Measurements from ENCODE around the gene DNAJC1.
A peak's percentile ranks its signal among the peaks of the same experiment; 100 is the strongest.
"Not testable (repeated sequence)": the region's sequence is repeated elsewhere in the genome, so short reads cannot be mapped to it uniquely, and the experiment has no call there.

DNAJC1 gene, protein sequence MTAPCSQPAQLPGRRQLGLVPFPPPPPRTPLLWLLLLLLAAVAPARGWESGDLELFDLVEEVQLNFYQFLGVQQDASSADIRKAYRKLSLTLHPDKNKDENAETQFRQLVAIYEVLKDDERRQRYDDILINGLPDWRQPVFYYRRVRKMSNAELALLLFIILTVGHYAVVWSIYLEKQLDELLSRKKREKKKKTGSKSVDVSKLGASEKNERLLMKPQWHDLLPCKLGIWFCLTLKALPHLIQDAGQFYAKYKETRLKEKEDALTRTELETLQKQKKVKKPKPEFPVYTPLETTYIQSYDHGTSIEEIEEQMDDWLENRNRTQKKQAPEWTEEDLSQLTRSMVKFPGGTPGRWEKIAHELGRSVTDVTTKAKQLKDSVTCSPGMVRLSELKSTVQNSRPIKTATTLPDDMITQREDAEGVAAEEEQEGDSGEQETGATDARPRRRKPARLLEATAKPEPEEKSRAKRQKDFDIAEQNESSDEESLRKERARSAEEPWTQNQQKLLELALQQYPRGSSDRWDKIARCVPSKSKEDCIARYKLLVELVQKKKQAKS

DNA sequence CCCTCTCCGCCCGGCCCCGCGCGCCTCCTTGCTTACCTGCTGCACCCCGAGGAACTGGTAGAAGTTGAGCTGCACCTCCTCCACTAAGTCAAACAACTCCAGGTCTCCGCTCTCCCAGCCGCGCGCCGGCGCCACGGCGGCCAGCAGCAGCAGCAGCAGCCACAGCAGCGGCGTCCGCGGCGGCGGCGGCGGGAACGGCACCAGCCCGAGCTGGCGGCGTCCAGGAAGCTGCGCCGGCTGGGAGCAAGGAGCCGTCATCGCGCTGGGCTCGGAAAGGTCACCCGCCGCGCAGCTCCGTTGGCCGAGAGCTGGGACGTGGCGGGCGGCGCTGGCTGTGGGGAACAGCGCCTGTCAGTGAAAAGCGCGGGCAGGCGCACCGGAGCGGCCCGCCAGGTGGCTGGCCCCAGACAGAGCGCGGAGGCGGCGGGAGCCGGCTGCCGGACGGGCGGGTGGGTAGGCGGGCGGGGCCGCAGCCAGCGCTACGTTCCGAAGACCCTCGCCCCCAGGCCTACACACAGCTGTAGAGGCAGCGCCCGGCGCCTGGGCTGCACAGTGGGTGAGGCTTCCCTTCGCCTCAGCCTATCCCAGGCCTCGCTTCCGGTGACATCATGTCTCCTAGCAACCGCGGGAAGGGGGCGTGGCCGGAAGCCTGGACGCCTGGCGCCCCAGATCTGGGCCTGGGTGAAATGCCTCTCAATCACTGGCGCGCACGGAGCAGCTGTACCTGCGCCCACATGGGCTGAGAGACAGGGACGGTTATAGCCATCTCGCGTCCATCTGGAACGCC lies at the start of gene DNAJC1:
Gene DNAJC1 (minus strand): TSS at position 554 of the 787 bp plus-strand sequence. CDS start 296 bp downstream, at position 258.
- Mint-ChIP-seq H3K9me3 (no peaks in the 10 kb centered on the region), H3K27ac (peak within 1 kb of the TSS; percentile 91), H3K36me3 (ENCODE audit: low read depth) (peaks cover 5% of the 10 kb centered on the region), H3K4me3 (peak within 1 kb of the TSS; percentile 92), H3K4me1 (ENCODE audit: low read depth) (peaks cover 31% of the 10 kb centered on the region), H3K27me3 (ENCODE audit: low read depth) (peaks cover 17% of the 10 kb centered on the region)
- DNase-seq (ENCODE audit: low spot score), result peak; percentile 98

DNA sequence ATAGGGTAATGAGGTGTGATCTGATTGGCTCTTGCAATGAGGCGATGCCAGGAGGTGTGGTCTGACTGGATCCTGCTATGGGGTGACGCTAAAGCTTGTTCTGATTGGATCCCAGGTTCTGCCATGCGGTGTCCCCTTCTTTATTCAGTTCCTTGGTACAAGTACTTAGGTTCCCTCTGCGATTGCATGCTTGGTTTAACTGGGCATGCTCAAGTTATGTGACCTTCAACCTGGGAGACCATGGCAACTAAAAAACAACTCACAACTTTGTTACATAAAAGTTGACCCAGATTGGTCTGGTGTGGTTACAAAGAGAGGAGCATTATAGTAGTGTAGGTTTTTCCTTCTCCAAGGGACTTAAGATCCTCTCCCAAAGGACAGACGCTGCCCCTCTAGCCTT lies 49.5 kb upstream of the DNAJC1 start:
- Mint-ChIP-seq H3K36me3 (ENCODE audit: low read depth) (no peaks in the 10 kb centered on the region), H3K4me3 (no peak overlapping the region), H3K27ac (no peak overlapping the region), H3K27me3 (ENCODE audit: low read depth) (no peaks in the 10 kb centered on the region), H3K9me3 (peaks cover 3% of the 10 kb centered on the region), H3K4me1 (ENCODE audit: low read depth) (no peaks in the 10 kb centered on the region)
- DNase-seq (ENCODE audit: low spot score), result no peak

DNA sequence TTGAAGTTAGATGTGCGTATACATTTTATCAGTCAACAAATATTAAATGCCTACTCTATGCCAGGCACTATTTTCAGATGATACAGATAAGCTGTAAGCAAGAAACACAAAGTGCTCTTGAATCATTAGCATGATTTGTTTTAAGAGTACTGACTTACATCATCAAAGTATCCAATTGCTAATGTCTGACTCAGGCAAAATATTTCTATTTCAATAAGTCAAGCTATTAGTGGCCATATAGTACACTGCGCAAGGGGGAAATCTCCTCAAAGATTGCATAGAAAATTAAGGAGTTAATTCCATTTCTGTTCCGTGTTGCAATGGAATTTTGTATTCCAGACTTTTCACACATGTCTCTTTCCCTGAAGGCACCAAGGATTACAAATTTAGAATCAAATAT lies 46.1 kb upstream of the DNAJC1 start:
- no peak overlapping the region for H3K27ac Mint-ChIP-seq
- H3K4me3 Mint-ChIP-seq, result no peak overlapping the region
- no peaks in the 10 kb centered on the region for H3K36me3 Mint-ChIP-seq (ENCODE audit: low read depth)
- no peaks in the 10 kb centered on the region for H3K4me1 Mint-ChIP-seq (ENCODE audit: low read depth)
- H3K27me3 Mint-ChIP-seq (ENCODE audit: low read depth), result no peaks in the 10 kb centered on the region
- peaks cover 3% of the 10 kb centered on the region for H3K9me3 Mint-ChIP-seq
- no peak for DNase-seq (ENCODE audit: low spot score)

DNA sequence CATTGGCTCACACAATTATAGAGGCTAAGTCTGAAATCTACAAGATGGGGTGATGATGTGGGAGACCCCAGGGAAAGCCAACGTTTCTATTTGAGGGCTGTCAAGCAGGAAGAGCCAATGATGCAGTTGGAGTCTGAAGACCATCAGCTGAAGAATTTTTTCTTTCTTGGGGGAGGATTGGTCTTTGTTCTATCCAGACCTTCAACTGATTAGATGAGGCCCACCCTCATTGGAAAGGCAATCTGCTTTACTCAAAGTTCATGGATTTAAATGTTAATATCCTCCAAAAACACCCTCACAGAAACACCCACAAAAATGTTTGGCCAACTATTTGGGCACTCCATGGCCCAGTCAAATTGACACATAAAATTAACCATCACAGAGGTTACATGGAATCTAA lies 44.3 kb upstream of the DNAJC1 start:
- no peak overlapping the region for H3K27ac Mint-ChIP-seq
- no peak for DNase-seq (ENCODE audit: low spot score)
- peaks cover 7% of the 10 kb centered on the region for H3K27me3 Mint-ChIP-seq (ENCODE audit: low read depth)
- H3K4me1 Mint-ChIP-seq (ENCODE audit: low read depth), result no peaks in the 10 kb centered on the region
- H3K36me3 Mint-ChIP-seq (ENCODE audit: low read depth), result no peaks in the 10 kb centered on the region
- H3K9me3 Mint-ChIP-seq, result no peaks in the 10 kb centered on the region
- no peak overlapping the region for H3K4me3 Mint-ChIP-seq

DNA sequence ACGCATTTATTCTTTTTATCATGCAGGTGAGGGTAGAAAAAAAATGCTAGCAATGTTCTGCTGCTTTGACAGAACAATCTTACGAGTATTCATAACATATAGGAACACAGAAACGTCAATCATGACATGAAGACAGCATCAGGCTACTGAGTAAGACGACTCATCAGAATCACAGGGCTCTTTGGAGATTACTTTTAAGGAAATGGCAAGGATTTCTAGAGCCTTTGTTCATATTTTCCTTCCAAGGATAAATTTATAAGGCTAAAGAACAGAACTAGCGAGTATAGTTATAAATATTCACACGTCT lies 39.8 kb upstream of the DNAJC1 start:
- no peak overlapping the region for H3K4me3 Mint-ChIP-seq
- peaks cover 15% of the 10 kb centered on the region for H3K27me3 Mint-ChIP-seq (ENCODE audit: low read depth)
- no peak for DNase-seq (ENCODE audit: low spot score)
- no peaks in the 10 kb centered on the region for H3K4me1 Mint-ChIP-seq (ENCODE audit: low read depth)
- no peaks in the 10 kb centered on the region for H3K36me3 Mint-ChIP-seq (ENCODE audit: low read depth)
- H3K9me3 Mint-ChIP-seq, result no peaks in the 10 kb centered on the region
- no peak overlapping the region for H3K27ac Mint-ChIP-seq

DNA sequence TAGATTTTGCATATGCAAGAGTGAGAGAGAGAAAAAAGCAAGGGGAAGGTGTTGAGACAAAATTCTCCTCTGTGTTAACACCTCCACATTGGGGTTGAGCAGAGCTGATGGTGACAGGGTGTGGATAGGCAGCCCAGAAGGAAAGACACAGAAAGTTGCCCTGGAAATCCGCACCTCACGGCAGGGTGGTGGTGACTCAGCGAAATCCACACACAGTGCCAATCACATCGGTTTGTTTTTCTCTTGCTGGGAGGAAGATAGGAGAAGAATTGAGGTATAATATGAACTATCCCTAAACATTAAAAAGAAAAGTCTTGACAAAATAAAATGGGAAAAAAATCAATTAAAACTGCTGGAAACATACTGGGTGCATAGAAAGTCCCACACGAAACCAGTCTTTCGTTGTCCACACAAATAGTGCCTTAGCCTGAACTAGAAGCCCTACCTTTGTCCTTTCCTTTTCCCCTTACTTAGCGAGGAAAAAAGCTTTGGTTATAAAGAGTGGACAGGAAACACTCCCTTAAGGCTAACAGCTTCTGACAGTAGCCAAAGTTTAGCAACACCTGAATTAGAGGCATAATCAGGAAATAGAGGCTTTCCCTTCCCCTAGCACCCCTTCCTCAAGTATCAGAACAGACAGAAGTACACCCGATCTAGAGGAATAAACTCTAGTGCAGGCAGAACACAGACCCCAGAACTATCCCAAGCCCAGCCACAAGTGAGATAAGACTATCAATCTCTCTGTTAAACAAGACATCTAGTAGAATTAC lies 39.2 kb upstream of the DNAJC1 start:
- Mint-ChIP-seq H3K4me3 (no peak overlapping the region), H3K27ac (no peak overlapping the region), H3K4me1 (ENCODE audit: low read depth) (no peaks in the 10 kb centered on the region), H3K27me3 (ENCODE audit: low read depth) (peaks cover 17% of the 10 kb centered on the region), H3K9me3 (no peaks in the 10 kb centered on the region), H3K36me3 (ENCODE audit: low read depth) (no peaks in the 10 kb centered on the region)
- no peak for DNase-seq (ENCODE audit: low spot score)

DNA sequence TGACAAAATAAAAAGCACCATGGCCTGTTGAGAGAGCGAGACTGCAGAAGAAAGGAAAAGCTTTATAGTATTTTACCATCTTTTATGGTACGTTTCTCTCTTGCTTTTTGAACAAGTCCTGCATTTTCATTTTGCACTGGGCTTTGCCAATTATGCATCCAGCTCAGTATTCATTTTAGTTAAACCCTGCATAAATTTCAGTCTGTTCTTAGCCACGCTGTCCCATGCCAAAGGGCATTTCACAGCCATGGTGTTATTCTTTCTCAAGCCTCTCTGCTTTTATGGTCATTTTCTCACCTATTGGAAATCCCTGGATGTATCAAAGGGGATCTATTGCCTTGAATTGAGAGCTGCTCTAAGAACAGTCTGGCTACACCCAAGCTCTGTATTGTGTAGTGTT lies 30.8 kb upstream of the DNAJC1 start:
- DNase-seq (ENCODE audit: low spot score), result no peak
- Mint-ChIP-seq H3K4me3 (no peak overlapping the region), H3K9me3 (no peaks in the 10 kb centered on the region), H3K27ac (no peak overlapping the region), H3K4me1 (ENCODE audit: low read depth) (peaks cover 3% of the 10 kb centered on the region), H3K36me3 (ENCODE audit: low read depth) (no peaks in the 10 kb centered on the region), H3K27me3 (ENCODE audit: low read depth) (peaks cover 20% of the 10 kb centered on the region)

DNA sequence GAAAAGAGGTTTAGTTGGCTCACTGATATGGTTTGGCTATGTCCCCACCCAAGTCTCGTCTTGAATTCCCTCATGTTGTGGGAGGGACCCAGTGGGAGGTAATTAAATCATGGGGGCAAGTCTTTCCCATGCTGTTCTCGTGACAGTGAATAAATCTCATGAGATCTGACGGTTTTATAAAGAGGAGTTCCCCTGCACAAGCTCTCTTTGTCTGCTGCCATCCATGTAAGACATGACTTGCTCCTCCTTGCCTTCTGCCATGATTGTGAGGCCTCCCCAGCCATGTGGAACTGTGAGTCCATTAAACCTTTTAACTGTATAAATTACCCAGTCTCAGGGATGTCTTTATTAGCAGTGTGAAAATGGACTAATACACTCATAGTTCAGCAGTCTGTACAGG lies 28.7 kb upstream of the DNAJC1 start:
- peaks cover 21% of the 10 kb centered on the region for H3K27me3 Mint-ChIP-seq (ENCODE audit: low read depth)
- H3K27ac Mint-ChIP-seq; H3K9me3 Mint-ChIP-seq; H3K36me3 Mint-ChIP-seq (ENCODE audit: low read depth); H3K4me3 Mint-ChIP-seq; DNase-seq (ENCODE audit: low spot score); H3K4me1 Mint-ChIP-seq (ENCODE audit: low read depth): not testable (repeated sequence)

DNA sequence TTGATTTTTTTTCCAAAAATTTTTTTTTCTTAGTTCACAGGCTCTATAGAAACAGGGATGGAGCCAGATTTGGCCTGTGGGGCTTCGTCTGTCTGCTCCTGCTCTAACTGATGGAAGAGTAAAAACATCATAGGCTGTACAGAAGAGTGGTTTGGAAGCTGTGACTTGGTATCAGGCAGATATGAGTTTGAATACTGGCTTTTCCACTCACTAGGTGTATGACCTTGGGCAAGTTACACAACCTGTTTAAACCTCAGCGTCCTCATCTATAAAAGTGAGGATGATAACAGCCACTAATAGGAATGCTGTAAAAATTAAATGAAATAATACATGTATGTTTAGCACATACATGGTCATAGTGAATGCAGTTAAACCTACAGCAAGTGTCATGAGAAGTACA lies 26.9 kb upstream of the DNAJC1 start:
- H3K27ac Mint-ChIP-seq, result no peak overlapping the region
- no peaks in the 10 kb centered on the region for H3K9me3 Mint-ChIP-seq
- no peak for DNase-seq (ENCODE audit: low spot score)
- peaks cover 28% of the 10 kb centered on the region for H3K27me3 Mint-ChIP-seq (ENCODE audit: low read depth)
- H3K36me3 Mint-ChIP-seq (ENCODE audit: low read depth), result no peaks in the 10 kb centered on the region
- H3K4me3 Mint-ChIP-seq, result no peak overlapping the region
- peaks cover 6% of the 10 kb centered on the region for H3K4me1 Mint-ChIP-seq (ENCODE audit: low read depth)

DNA sequence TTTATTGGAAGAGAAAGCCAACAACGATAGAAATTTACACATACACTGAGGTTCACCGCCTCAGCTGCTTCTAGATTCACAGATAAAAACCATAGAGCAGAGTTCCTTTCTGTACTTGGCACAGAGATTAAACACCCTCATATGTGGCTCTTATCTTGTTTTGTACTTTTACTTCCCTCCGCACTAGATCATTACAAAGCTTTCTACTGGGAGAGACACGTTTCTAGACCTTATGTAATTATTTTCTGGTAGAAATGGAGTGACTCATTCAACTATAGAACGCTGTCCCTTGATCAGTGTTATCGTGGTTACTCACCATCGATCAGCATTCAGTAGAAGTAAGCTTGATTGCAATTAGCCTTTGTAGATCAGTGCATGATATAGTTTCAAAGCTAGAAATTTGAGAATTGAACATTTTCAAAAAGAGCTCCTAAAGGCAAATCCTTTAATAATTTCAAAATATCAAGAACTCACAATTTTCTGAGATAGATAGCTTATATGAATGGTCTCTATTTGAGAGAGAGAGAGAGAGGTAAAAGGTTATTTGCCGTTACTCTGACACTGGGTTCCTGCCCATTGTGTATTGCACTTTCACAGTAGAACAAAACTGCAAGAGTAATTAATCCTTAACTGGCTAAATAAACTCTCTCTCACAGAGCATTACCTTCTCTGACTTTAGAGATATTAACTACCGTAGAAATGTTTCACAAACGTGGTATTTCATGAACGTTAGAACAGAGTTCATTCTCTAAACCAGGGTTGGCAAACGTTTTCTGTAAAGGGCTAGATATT lies 26.1 kb upstream of the DNAJC1 start:
- DNase-seq (ENCODE audit: low spot score), result no peak
- Mint-ChIP-seq H3K27ac (no peak overlapping the region), H3K27me3 (ENCODE audit: low read depth) (peaks cover 28% of the 10 kb centered on the region), H3K9me3 (no peaks in the 10 kb centered on the region), H3K4me1 (ENCODE audit: low read depth) (peaks cover 6% of the 10 kb centered on the region), H3K4me3 (peak overlapping the region; percentile 3), H3K36me3 (ENCODE audit: low read depth) (no peaks in the 10 kb centered on the region)

DNA sequence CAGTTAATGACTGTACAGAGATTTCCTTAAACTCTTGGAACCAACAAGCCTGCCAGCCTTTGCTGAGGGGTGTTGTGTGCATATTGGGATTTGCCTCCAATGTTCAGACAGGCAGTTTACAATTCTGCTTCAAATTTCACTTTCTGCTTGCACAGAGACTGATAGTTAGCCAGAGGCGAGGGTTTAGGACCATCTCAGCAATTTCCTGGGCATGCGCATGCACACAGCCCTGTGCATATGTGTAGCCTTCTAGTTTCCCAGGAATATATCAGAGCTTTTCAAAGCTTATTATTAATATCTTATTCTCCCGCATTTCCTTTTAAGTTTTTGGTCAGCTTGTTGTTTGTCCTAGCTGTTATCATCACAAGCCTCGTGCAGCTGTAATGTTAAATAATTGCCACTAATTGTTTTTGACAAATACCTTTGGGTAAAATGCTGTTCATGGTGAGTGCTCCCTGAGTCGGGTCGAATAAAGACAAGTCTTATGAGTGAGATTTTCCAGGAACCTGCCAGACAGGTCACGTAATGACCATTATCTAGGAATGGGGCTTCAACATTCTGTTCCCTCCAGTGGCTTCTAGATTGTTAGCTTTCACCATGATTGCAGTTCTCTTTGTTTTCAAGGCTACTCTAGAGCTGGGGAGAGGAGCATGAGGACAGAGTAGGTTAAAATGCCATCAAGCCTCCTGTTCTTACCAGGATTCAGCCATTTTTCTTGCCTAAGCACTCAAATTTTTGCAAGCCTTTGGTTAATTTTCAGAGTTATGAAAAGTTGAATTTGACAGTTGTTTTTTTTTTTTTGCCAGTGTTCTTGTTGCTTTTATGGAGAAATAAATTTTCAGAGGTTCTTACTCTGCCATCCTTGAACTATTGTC lies 24.1 kb upstream of the DNAJC1 start:
- Mint-ChIP-seq H3K27me3 (ENCODE audit: low read depth) (peaks cover 26% of the 10 kb centered on the region), H3K27ac (no peak overlapping the region), H3K4me3 (no peak overlapping the region), H3K9me3 (peaks cover 7% of the 10 kb centered on the region), H3K4me1 (ENCODE audit: low read depth) (peaks cover 13% of the 10 kb centered on the region), H3K36me3 (ENCODE audit: low read depth) (no peaks in the 10 kb centered on the region)
- no peak for DNase-seq (ENCODE audit: low spot score)

DNA sequence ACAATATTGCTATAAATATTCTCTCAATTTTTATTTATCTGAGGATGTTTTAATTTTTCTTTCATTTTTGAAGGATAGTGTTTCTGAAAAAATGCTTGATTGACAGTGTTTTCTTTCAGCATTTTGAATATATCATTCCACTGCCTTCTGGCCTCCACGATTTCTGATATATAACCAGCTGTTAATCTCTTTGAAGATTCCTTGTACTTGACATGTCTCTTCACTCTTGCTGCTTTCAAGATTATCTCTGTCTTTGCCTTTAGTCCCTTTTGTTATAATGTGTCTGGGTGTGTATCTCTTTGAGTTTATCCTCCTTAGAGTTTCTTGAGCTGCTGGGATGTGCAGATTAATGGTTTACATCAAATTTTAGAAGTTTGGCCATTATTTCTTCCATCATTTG lies 22.8 kb upstream of the DNAJC1 start:
- H3K4me3 Mint-ChIP-seq, result no peak overlapping the region
- no peak for DNase-seq (ENCODE audit: low spot score)
- no peaks in the 10 kb centered on the region for H3K36me3 Mint-ChIP-seq (ENCODE audit: low read depth)
- H3K9me3 Mint-ChIP-seq, result peaks cover 7% of the 10 kb centered on the region
- H3K27me3 Mint-ChIP-seq (ENCODE audit: low read depth), result peaks cover 23% of the 10 kb centered on the region
- H3K4me1 Mint-ChIP-seq (ENCODE audit: low read depth), result peaks cover 21% of the 10 kb centered on the region
- no peak overlapping the region for H3K27ac Mint-ChIP-seq
